IMR-90 (cell line): ENCODE measurements around the gene HNRNPUL1. TPM values are rescaled to one million over a fixed set of nuclear protein-coding genes. Genes with fewer than 3 reads are reported as not detected.
A peak's percentile ranks its signal among the peaks of the same experiment; 100 is the strongest.

Source experiments
- ATAC-seq: fragments of 200-7000 bp; cut with Tn5 transposase; 2 replicates; pipeline ENCODE4 v1.9.1; 2020; ENCODE audit warnings: low read depth, mild to moderate bottlenecking, moderate library complexity
- BruUV-seq: library from RNA; stranded (reverse); fragments of 400-500 nt; replicated peaks from 2 replicates; lab custom pipeline; 2021; lab: Mats Ljungman, UMichigan
- CTCF ChIA-PET: fragments of 300-600 bp; formaldehyde crosslinking; extraction: SDS; loops from one replicate; lab custom pipeline; 2021; ENCODE audit warnings: antibody characterized with exemption; lab: Yijun Ruan, JAX
- POLR2A ChIA-PET: fragments of 300-600 bp; sonication (Branson Sonifier 250); formaldehyde crosslinking; loops from one replicate; lab custom pipeline; 2022; ENCODE audit warnings: antibody characterized with exemption; ENCODE audit not compliant: unreplicated experiment; lab: Charles Lee
- DNase-seq: peaks from one replicate; pipeline ENCODE4 v3.0.0; 2013
- H2AFZ ChIP-seq: replicated peaks from 2 replicates; pipeline ENCODE3; 2013; ENCODE audit warnings: low read length, mild to moderate bottlenecking; ENCODE audit not compliant: poor library complexity
- H2AK5ac ChIP-seq: 2 replicates; pipeline ENCODE4 v1.6.1; 2013; ENCODE audit warnings: low read depth, low read length, inconsistent platforms
- H2AK9ac ChIP-seq: replicated peaks from 2 replicates; pipeline ENCODE3; 2013; ENCODE audit warnings: mild to moderate bottlenecking, low read depth, low read length, moderate library complexity; ENCODE audit not compliant: poor library complexity
- H2BK120ac ChIP-seq: 2 replicates; pipeline ENCODE4 v1.6.1; 2013; ENCODE audit warnings: low read depth, low read length, inconsistent platforms
- H2BK15ac ChIP-seq: 3 replicates; pipeline ENCODE4 v1.6.1; 2013; ENCODE audit warnings: low read depth, low read length, inconsistent platforms
- H2BK20ac ChIP-seq: 2 replicates; pipeline ENCODE4 v1.6.1; 2013; ENCODE audit warnings: low read depth, mild to moderate bottlenecking, inconsistent platforms, low read length, moderate library complexity
- H2BK5ac ChIP-seq: 2 replicates; pipeline ENCODE4 v1.6.1; 2013; ENCODE audit warnings: mild to moderate bottlenecking, low read depth, low read length, inconsistent platforms; ENCODE audit not compliant: poor library complexity, severe bottlenecking
- H3K14ac ChIP-seq: replicated peaks from 2 replicates; pipeline ENCODE4 v1.6.1; 2013; ENCODE audit warnings: low read depth, low read length, inconsistent platforms
- H3K18ac ChIP-seq: 2 replicates; pipeline ENCODE4 v1.6.1; 2013; ENCODE audit warnings: low read depth, low read length, control low read depth
- H3K23ac ChIP-seq: 2 replicates; pipeline ENCODE4 v1.6.1; 2013; ENCODE audit warnings: low read depth, low read length, inconsistent platforms
- H3K27ac ChIP-seq: 2 replicates; pipeline ENCODE4 v1.5.1; 2013; ENCODE audit warnings: mild to moderate bottlenecking, control low read depth, low read length; ENCODE audit not compliant: insufficient read depth
- H3K27me3 ChIP-seq: 2 replicates; pipeline ENCODE4 v1.6.1; 2013; ENCODE audit warnings: low read length; ENCODE audit not compliant: control insufficient read depth, insufficient read depth
- H3K36me3 ChIP-seq: 2 replicates; pipeline ENCODE4 v1.6.1; 2013; ENCODE audit warnings: low read length, mixed read lengths; ENCODE audit not compliant: control insufficient read depth, insufficient read depth
- H3K4ac ChIP-seq: 2 replicates; pipeline ENCODE4 v1.6.1; 2013; ENCODE audit warnings: low read depth, low read length, inconsistent platforms
- H3K4me1 ChIP-seq: 2 replicates; pipeline ENCODE4 v1.6.1; 2013; ENCODE audit warnings: low read length, mixed read lengths; ENCODE audit not compliant: control insufficient read depth, insufficient read depth
- H3K4me2 ChIP-seq: 2 replicates; pipeline ENCODE4 v1.6.1; 2013; ENCODE audit warnings: low read depth, mild to moderate bottlenecking, control low read depth, low read length, moderate library complexity
- H3K4me3 ChIP-seq: 2 replicates; pipeline ENCODE4 v1.5.1; 2013; ENCODE audit warnings: low read depth, mild to moderate bottlenecking, control low read depth, low read length, moderate library complexity; ENCODE audit not compliant: insufficient read depth
- H3K56ac ChIP-seq: 2 replicates; pipeline ENCODE4 v1.6.1; 2013; ENCODE audit warnings: low read length, inconsistent platforms; ENCODE audit not compliant: insufficient read depth; ENCODE audit errors: extremely low read depth
- H3K79me1 ChIP-seq, 2 experiments: 2 replicates each; pipeline ENCODE4 v1.6.1; 2013; ENCODE audit warnings: low read length in 2 of 2, inconsistent platforms in 1 of 2, low read depth in 1 of 2
- H3K9ac ChIP-seq: 2 replicates; pipeline ENCODE4 v1.6.1; 2013; ENCODE audit warnings: low read depth, low read length, control low read depth
- H3K9me1 ChIP-seq: 2 replicates; pipeline ENCODE4 v1.6.1; 2013; ENCODE audit warnings: low read length, inconsistent platforms; ENCODE audit not compliant: insufficient read depth
- H3K9me3 ChIP-seq: 2 replicates; pipeline ENCODE4 v1.6.1; 2013; ENCODE audit warnings: low read length; ENCODE audit not compliant: control insufficient read depth, insufficient read depth
- H4K20me1 ChIP-seq: 2 replicates; pipeline ENCODE4 v1.6.1; 2013; ENCODE audit warnings: low read length, inconsistent platforms; ENCODE audit not compliant: insufficient read depth
- H4K5ac ChIP-seq: 2 replicates; pipeline ENCODE4 v1.6.1; 2013; ENCODE audit warnings: mild to moderate bottlenecking, low read depth, low read length, control low read depth
- H4K8ac ChIP-seq, 2 experiments: 2 replicates each; pipeline ENCODE4 v1.6.1; 2013; ENCODE audit warnings: low read depth in 2 of 2, low read length in 2 of 2, control low read depth in 1 of 2, inconsistent platforms in 1 of 2
- H4K91ac ChIP-seq: 2 replicates; pipeline ENCODE4 v1.6.1; 2013; ENCODE audit warnings: low read depth, low read length, inconsistent platforms; ENCODE audit not compliant: insufficient read depth
- BHLHE40 ChIP-seq: fragments of 150-350 bp; IDR thresholded peaks from 2 replicates; pipeline ENCODE4 v1.6.1; 2016; ENCODE audit warnings: mild to moderate bottlenecking, low read depth, low read length
- MAZ ChIP-seq: IDR thresholded peaks from 2 replicates; pipeline ENCODE4 v1.6.1; 2012; ENCODE audit warnings: low read depth, mild to moderate bottlenecking, low read length, improper control_type of control experiment, moderate library complexity, borderline replicate concordance
- POLR2A ChIP-seq: IDR thresholded peaks from 2 replicates; pipeline ENCODE4 v1.6.1; 2012; ENCODE audit warnings: mild to moderate bottlenecking, low read depth, low read length
- RAD21 ChIP-seq: IDR thresholded peaks from 2 replicates; pipeline ENCODE4 v1.6.1; 2012; ENCODE audit warnings: low read length, improper control_type of control experiment
- WGBS, 2 experiments: methylation state at CpG; one replicate each; pipeline versions ENCODE4 v1.1.5 to v1.1.7; 2013; ENCODE audit warnings: missing lambda C conversion rate in 2 of 2; ENCODE audit not compliant: insufficient read length in 1 of 2; ENCODE audit errors: extremely low coverage in 2 of 2; 5-methylcytosine and 5-hydroxymethylcytosine counted together
- dilution Hi-C: fragments of 300-500 bp; cut with HindIII; formaldehyde crosslinking; loops from one replicate; pipeline ENCODE4 v1.14.3; 2018; ENCODE audit warnings: low sequenced_read_pairs; ENCODE audit not compliant: unreplicated experiment
- in situ Hi-C: fragments of 300-500 bp; cut with MboI; formaldehyde crosslinking; loops from 3 replicates; pipeline ENCODE4 v1.14.3; 2019; ENCODE audit warnings: low sequenced_read_pairs, inconsistent platforms, mixed read lengths
- intact Hi-C: fragments of 100-400 bp; cut with micrococcal nuclease; formaldehyde crosslinking; loops from 2 replicates; pipeline ENCODE4 v1.10.0; 2022
- polyA plus RNA-seq, 3 experiments: library from polyadenylated mRNA; depleted of rRNA; stranded (reverse); fragments of >200 nt; gene quantifications; 2 replicates each; pipeline ENCODE4 v1.2.3, GENCODE V29; 2012; ENCODE audit warnings: low replicate concordance in 1 of 3
- total RNA-seq: library from RNA; depleted of rRNA; stranded (reverse); fragments of >200 nt; gene quantifications from 2 replicates; pipeline ENCODE4 v1.2.3, GENCODE V29; 2012

HNRNPUL1 gene
- total and polyA plus RNA-seq, 2 of the 4 experiments (the other 2 are of a cell fraction): 50.7 to 67.3 TPM

DNA sequence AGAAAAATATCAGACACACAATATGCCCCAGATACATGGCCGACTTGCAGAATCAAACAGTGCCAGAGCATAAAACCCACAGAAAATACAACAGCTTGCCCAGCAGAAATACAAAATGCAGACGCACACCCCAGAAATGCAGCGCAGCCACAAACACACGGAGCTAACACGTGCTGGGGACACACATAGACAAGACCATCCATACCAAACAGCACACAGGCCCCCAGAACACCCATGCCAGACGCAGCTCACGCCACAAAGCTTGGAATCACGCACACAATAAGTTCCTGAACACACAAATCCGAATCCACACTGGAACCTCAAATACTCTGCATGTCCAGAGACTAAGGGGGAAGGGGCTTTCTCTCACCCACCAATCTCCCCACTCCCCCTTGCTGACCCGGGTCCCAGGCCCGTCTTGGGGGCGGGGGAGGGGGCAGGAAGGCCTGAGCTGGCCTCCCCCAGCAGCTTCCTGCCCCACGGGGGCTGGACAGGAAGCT lies 63.0 kb downstream of the HNRNPUL1 start:
- H4K5ac ChIP-seq: peak overlapping the region; percentile 66
- DNase-seq (no peak), ATAC-seq (no peak)
- H3K9me1 ChIP-seq: peaks cover 32% of the 10 kb centered on the region
- no peak overlapping the region for H3K4me3 ChIP-seq
- H4K8ac ChIP-seq: peak overlapping the region; percentile 47 to 72; a peak in 3 of 4 replicates
- H3K4me2 ChIP-seq: peak overlapping the region; percentile 9; the same call in 1 of the 2 replicates
- dilution Hi-C loops (no loop called here), intact Hi-C loops (no loop called here), in situ Hi-C loops (no loop called here)
- H3K14ac ChIP-seq: peak overlapping the region; percentile 83
- H3K36me3 ChIP-seq: peaks cover 30% of the 10 kb centered on the region
- no peak for TF ChIP-seq RAD21
- peak; percentile 47; the same call in 1 of the 2 replicates for TF ChIP-seq POLR2A
- peak; percentile 4; the same call in 1 of the 2 replicates for TF ChIP-seq BHLHE40
- TF ChIP-seq MAZ: 0 out of 2 replicates have a peak, but pooled peaks have one; percentile 7
- peaks cover 48% of the 10 kb centered on the region for H4K20me1 ChIP-seq
- peak overlapping the region; percentile 93 for H2AK9ac ChIP-seq
- H3K4me1 ChIP-seq: peaks cover 56% of the 10 kb centered on the region
- H2AFZ ChIP-seq: peak overlapping the region; percentile 75
- no peaks in the 10 kb centered on the region for H3K9me3 ChIP-seq
- H4K91ac ChIP-seq: peak overlapping the region; percentile 89
- ChIA-PET CTCF (no interaction called here), POLR2A (no interaction called here)
- peak overlapping the region; percentile 19; the same call in 1 of the 2 replicates for H3K9ac ChIP-seq
- peak overlapping the region; percentile 77 for H2BK120ac ChIP-seq
- peak overlapping the region; percentile 89 for H3K4ac ChIP-seq
- no TSS peak for BruUV-seq
- H2BK20ac ChIP-seq: 0 out of 2 replicates have a peak overlapping the region, but pooled peaks have one; percentile 40
- peak overlapping the region; percentile 58 for H3K27ac ChIP-seq
- H3K18ac ChIP-seq: peak overlapping the region; percentile 26
- H3K23ac ChIP-seq: peak overlapping the region; percentile 96
- no peaks in the 10 kb centered on the region for H3K27me3 ChIP-seq
- H2AK5ac ChIP-seq: peak overlapping the region; percentile 97
- peak overlapping the region; percentile 58 for H2BK5ac ChIP-seq
- peak overlapping the region; percentile 83; the same call in 1 of the 3 replicates for H2BK15ac ChIP-seq
- WGBS, 2 experiments: 100% methylated on average over 1 of the region's 13 CpGs; no CpG with 5 or more reads in 1 of the 2 experiments
- no peak overlapping the region for H3K56ac ChIP-seq
- peaks cover 15 to 59% of the 10 kb centered on the region in 2 experiments for H3K79me1 ChIP-seq
